Naive thymus-derived CD4-positive, alpha-beta T cell (primary cell): Measurements from ENCODE around the gene MTG2. TPM values are rescaled to one million over a fixed set of nuclear protein-coding genes. Genes with fewer than 3 reads are reported as not detected.

Experiments
- ATAC-seq: fragments of 150-1000 bp; cut with Tn5 transposase; 2 replicates; pipeline ENCODE4 v1.10.0; 2021; ENCODE audit warnings: mild to moderate bottlenecking, moderate library complexity
- CTCF ChIA-PET: fragments of 350-600 bp; sonication (Branson Sonifier 250); formaldehyde crosslinking; loops from one replicate; lab custom pipeline; 2021; ENCODE audit warnings: antibody characterized with exemption; lab: Charles Lee
- POLR2A ChIA-PET: fragments of 350-600 bp; sonication (Branson Sonifier 250); formaldehyde crosslinking; loops from one replicate; lab custom pipeline; 2021; ENCODE audit warnings: antibody characterized with exemption, inconsistent platforms; lab: Charles Lee
- DNase-seq, 9 donors: peaks; one replicate each; pipeline versions ENCODE4 v3.0.0 to v3.0.0-alpha.2; 2020 to 2022; ENCODE audit warnings: mixed read lengths in 1 of 9
- H3K27ac ChIP-seq: one replicate; pipeline ENCODE4 v1.7.0; 2013; ENCODE audit warnings: mild to moderate bottlenecking, low read depth, low read length, moderate library complexity
- H3K27me3 ChIP-seq, 2 donors: one replicate each; pipeline ENCODE4 v1.7.0; 2013; ENCODE audit warnings: low read length in 2 of 2, mild to moderate bottlenecking in 2 of 2, moderate library complexity in 2 of 2; ENCODE audit not compliant: control insufficient read depth in 2 of 2, insufficient read depth in 2 of 2
- H3K36me3 ChIP-seq, 3 experiments: 1 replicate in 2 of 3; 2 replicates in 1 of 3; pipeline ENCODE4 v1.7.0; 2013; ENCODE audit warnings: low read length in 3 of 3, mild to moderate bottlenecking in 3 of 3, moderate library complexity in 1 of 3; ENCODE audit not compliant: insufficient read depth in 3 of 3, control insufficient read depth in 2 of 3
- H3K4me1 ChIP-seq, 2 donors: one replicate each; pipeline ENCODE4 v1.7.0; 2013; ENCODE audit warnings: low read length in 2 of 2, mild to moderate bottlenecking in 2 of 2, moderate library complexity in 1 of 2; ENCODE audit not compliant: control insufficient read depth in 2 of 2, insufficient read depth in 2 of 2
- H3K4me3 ChIP-seq: 2 replicates; pipeline ENCODE4 v1.7.0; 2013; ENCODE audit warnings: mild to moderate bottlenecking, low read length
- H3K9me3 ChIP-seq, 3 experiments: 1 replicate in 2 of 3; 2 replicates in 1 of 3; pipeline ENCODE4 v1.7.0; 2013; ENCODE audit warnings: low read length in 3 of 3; ENCODE audit not compliant: control insufficient read depth in 2 of 3
- H3K27ac Mint-ChIP-seq, 9 donors: one replicate each; pipeline ENCODE4 v1.8.0; 2020 to 2022; ENCODE audit warnings: mixed read lengths in 9 of 9, mild to moderate bottlenecking in 8 of 9, moderate library complexity in 5 of 9, inconsistent platforms in 2 of 9
- H3K27me3 Mint-ChIP-seq, 5 donors: one replicate each; pipeline ENCODE4 v1.8.0; 2021 to 2022; ENCODE audit warnings: mixed read lengths in 5 of 5, mild to moderate bottlenecking in 1 of 5
- H3K36me3 Mint-ChIP-seq, 5 donors: one replicate each; pipeline ENCODE4 v1.8.0; 2020 to 2022; ENCODE audit warnings: mixed read lengths in 5 of 5, mild to moderate bottlenecking in 3 of 5, inconsistent platforms in 1 of 5
- H3K4me1 Mint-ChIP-seq, 7 donors: one replicate each; pipeline ENCODE4 v1.8.0; 2020 to 2022; ENCODE audit warnings: mixed read lengths in 7 of 7, mild to moderate bottlenecking in 3 of 7, inconsistent platforms in 1 of 7
- H3K4me3 Mint-ChIP-seq, 10 donors: one replicate each; pipeline ENCODE4 v1.8.0; 2020 to 2022; ENCODE audit warnings: mild to moderate bottlenecking in 10 of 10, mixed read lengths in 10 of 10, moderate library complexity in 6 of 10, inconsistent platforms in 2 of 10
- H3K9me3 Mint-ChIP-seq, 11 donors: one replicate each; pipeline ENCODE4 v1.8.0; 2020 to 2022; ENCODE audit warnings: mixed read lengths in 11 of 11, mild to moderate bottlenecking in 4 of 11, inconsistent platforms in 1 of 11, moderate library complexity in 1 of 11
- intact Hi-C, 2 donors: fragments of 100-400 bp; cut with micrococcal nuclease; formaldehyde crosslinking; loops; one replicate each; pipeline ENCODE4 v1.15.1; 2023
- polyA plus RNA-seq, 2 donors: library from polyadenylated mRNA; unstranded; fragments of 300-500 nt; fragmentation: Illumina TruSeq; gene quantifications; one replicate each; pipeline ENCODE4 v1.2.3, GENCODE V29; 2021
- total RNA-seq, 6 experiments: library from RNA in 5 of 6; stranded (reverse) in 5 of 6; gene quantifications; 1 replicate in 5 of 6; 2 replicates in 1 of 6; pipeline ENCODE4 v1.2.3 and lab custom pipeline; 2021 to 2026

MTG2 gene
- total and polyA plus RNA-seq, 7 experiments from 2014 or later = 18.2 to 51.5 (median 31.8) TPM

DNA sequence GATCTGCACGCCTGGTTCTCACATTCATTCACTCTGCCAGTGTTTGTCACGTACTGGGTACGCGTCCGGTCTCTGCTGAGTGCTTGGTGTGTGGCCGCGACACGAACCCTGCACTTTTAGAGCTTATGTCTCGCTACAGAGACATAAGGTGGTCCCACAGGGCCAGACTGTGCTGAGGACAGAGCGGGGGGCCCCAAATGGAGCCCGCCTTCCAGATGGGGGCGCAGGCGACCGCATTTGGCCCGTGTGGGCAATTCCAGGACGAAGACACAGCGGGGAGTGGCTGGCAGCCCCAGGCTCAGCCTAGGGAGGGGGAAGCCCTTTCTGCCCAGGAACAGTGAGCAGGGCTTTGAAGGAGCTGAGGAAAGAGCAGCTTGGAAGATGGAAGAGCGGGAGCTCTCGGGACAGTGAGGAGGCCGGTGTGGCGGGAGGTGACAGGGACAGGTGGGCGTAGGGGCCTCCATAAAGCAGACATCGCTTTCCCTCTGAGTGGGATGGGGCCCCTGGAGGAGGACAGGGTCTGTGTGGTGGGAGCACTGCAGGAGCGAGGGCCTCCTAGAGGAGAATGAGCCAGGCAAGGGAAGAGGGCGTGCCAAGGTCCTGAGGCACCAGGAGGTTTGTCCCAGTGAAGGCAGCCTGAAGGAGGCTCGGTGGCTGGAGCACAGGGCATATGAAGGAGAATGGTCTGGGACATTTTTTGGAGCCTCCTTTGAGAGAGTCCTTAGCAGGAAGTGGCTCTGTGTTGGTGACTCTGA is 7.8 kb upstream of the MTG2 start:
- H3K9me3 ChIP-seq = no peaks in the 10 kb centered on the region
- Mint-ChIP-seq H3K27me3 (no peaks in the 10 kb centered on the region), H3K4me3 (no peak overlapping the region), H3K4me1 (no peaks in the 10 kb centered on the region), H3K9me3 (no peaks in the 10 kb centered on the region), H3K27ac (peak overlapping the region in 4 of 9 donors; percentile 8 to 77 (median 64)), H3K36me3 (peaks cover 0 to 10% (median 3%) of the 10 kb centered on the region in 5 donors)
- no peak for DNase-seq
- H3K36me3 ChIP-seq = peaks cover 0 to 22% (median 0%) of the 10 kb centered on the region in 3 experiments
- H3K4me3 ChIP-seq = no peak overlapping the region
- POLR2A ChIA-PET = no interaction called here
- ATAC-seq = no peak
- CTCF ChIA-PET = no interaction called here
- intact Hi-C loops = no loop called here
- no peak overlapping the region for H3K27ac ChIP-seq
- no peaks in the 10 kb centered on the region for H3K27me3 ChIP-seq
- no peaks in the 10 kb centered on the region for H3K4me1 ChIP-seq

DNA sequence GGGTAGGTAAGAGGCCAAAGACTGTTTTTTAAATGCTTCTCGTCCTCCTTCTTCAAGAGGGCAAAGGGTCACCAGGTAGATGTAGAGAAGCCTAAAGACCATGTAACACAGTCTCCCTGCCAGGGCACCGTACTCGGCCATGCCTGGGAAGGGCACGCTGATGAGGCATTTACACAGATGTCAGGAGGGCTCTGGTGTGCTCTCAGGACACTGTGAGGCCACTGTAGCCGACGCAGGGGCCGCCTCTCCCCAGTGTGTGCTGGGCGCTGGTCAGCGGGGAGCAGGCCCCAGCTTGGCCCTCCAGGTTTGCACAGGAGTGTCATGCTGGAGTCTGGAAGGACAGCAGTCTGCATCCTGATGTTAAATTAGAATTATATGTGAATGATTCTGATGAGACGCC is 7.1 kb upstream of the MTG2 start:
- no peaks in the 10 kb centered on the region for H3K9me3 Mint-ChIP-seq
- no peak overlapping the region for H3K4me3 Mint-ChIP-seq
- H3K4me1 Mint-ChIP-seq = no peaks in the 10 kb centered on the region

DNA sequence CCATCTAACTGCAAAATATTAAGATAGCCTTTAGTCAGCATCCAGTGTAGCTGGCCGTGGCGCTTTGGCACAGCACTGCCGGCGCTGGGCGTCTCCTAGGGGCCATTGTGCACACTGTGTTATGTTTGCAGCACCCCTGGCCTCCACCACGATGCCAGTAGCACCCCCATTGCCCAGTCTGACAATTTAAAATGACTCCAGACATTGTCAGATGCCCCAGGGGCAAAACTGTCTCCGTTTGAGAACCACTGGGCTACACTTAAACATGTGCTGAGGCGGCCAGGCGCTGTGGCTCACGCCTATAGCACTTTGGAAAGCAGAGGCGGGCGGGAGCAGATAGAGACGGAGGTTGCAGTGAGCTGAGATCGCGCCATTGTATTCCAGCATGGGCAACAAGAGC is 6.0 kb upstream of the MTG2 start:
- H3K4me1 Mint-ChIP-seq = peaks cover under 1 to 5% (median 3%) of the 10 kb centered on the region in 7 donors
- no peaks in the 10 kb centered on the region for H3K27me3 Mint-ChIP-seq
- no peak overlapping the region for H3K4me3 ChIP-seq
- peaks cover 0 to 2% of the 10 kb centered on the region in 2 donors for H3K4me1 ChIP-seq
- intact Hi-C loops = no loop called here
- H3K27me3 ChIP-seq = no peaks in the 10 kb centered on the region
- H3K4me3 Mint-ChIP-seq = no peak overlapping the region
- ATAC-seq (no peak), DNase-seq (no peak)
- ChIA-PET CTCF (no interaction called here), POLR2A (interaction anchor here (1.3 kb wide), 1 partner anchor 26 kb away, joined by 3 read pairs; no protein-coding TSS in a partner anchor)
- no peak overlapping the region for H3K27ac ChIP-seq
- H3K36me3 Mint-ChIP-seq = peaks cover 0 to 10% (median 5%) of the 10 kb centered on the region in 5 donors
- H3K27ac Mint-ChIP-seq = no peak overlapping the region
- no peaks in the 10 kb centered on the region for H3K9me3 ChIP-seq
- H3K36me3 ChIP-seq = peaks cover 0 to 22% (median 0%) of the 10 kb centered on the region in 3 experiments
- no peaks in the 10 kb centered on the region for H3K9me3 Mint-ChIP-seq

More for the DNA sequence above, 7.1 kb upstream of the MTG2 start:
- H3K9me3 ChIP-seq = no peaks in the 10 kb centered on the region
- intact Hi-C loops = no loop called here
- no peak overlapping the region for H3K4me3 ChIP-seq
- DNase-seq (no peak), ATAC-seq (no peak)
- ChIA-PET CTCF (no interaction called here), POLR2A (no interaction called here)
- H3K27me3 ChIP-seq = no peaks in the 10 kb centered on the region
- Mint-ChIP-seq H3K27ac (peak overlapping the region in 2 of 9 donors; percentile 59 to 62), H3K36me3 (peaks cover 0 to 10% (median 3%) of the 10 kb centered on the region in 5 donors), H3K27me3 (no peaks in the 10 kb centered on the region)
- no peaks in the 10 kb centered on the region for H3K4me1 ChIP-seq
- H3K27ac ChIP-seq = no peak overlapping the region
- H3K36me3 ChIP-seq = peaks cover 0 to 22% (median 0%) of the 10 kb centered on the region in 3 experiments

DNA sequence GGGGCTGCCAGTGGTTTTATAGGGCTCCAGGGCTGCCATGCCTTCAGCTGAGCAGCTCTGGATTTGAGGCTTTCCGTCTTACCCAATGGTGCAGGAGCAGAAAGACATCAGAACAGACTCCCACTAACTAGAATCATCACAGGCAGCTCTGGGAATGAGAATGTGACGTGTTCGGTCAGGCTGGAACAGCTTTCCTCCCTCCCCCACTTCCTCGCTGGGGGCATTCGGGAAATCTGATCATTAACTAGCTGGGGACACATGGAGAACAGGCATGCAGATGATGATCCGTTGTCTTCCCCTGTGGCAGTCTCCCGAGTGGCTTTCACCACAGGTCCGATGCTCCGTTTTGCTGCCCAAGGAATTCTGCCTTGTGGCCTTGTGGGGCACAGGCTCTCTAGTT is 5.5 kb upstream of the MTG2 start:
- DNase-seq (no peak), ATAC-seq (no peak)
- Mint-ChIP-seq H3K27ac (no peak overlapping the region), H3K27me3 (no peaks in the 10 kb centered on the region), H3K4me1 (peaks cover 5 to 9% (median 8%) of the 10 kb centered on the region in 7 donors), H3K36me3 (peaks cover 0 to 10% (median 6%) of the 10 kb centered on the region in 5 donors), H3K4me3 (no peak overlapping the region), H3K9me3 (no peaks in the 10 kb centered on the region)
- intact Hi-C loops = no loop called here
- Histone ChIP-seq H3K4me1 (peaks cover 0 to 7% of the 10 kb centered on the region in 2 donors), H3K4me3 (no peak overlapping the region), H3K27me3 (no peaks in the 10 kb centered on the region), H3K27ac (no peak overlapping the region), H3K9me3 (no peaks in the 10 kb centered on the region), H3K36me3 (peaks cover 0 to 22% (median 0%) of the 10 kb centered on the region in 3 experiments)
- ChIA-PET POLR2A (interaction anchor here (1.3 kb wide), 1 partner anchor 27 kb away, joined by 3 read pairs; no protein-coding TSS in a partner anchor), CTCF (no interaction called here)

DNA sequence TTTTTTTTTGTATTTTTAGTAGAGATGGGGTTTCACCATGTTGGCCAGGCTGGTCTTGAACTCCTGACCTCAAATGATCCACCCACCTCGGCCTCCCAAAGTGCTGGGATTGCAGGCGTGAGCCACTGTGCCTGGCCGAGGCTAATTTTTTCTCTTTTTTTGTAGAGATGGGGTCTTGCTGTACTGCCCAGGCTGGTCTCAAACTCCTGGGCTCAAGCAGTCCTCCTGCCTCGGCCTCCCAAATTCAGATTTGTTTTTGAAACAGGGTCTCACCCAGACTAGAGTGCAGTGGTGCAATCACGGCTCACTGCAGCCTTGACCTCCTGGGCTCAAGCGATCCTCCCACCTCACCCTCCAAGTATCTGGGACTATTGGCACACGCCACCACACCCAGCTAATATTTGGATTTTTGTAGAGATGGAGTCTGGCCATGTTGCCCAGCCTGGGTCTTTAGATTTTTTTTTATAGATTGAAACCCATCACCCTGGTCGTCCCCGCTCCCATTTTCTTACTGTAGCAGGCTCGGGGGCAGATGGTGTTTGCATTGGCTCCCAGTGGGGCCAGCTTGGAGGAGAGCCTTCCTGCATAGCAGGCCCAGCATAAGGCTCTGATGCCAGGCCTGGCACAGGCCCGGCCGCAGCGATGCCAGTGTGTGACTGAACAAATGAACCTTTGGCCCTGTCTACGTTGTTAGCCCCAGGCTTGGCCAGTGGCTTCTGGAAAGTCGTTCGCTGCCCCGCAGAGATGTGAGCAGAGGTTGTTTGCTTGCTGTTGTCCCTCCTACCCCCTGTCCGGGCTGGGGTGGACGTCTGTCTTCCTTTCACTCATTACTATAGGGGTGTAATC is 4.3 kb upstream of the MTG2 start:
- H3K27me3 ChIP-seq = no peaks in the 10 kb centered on the region
- peaks cover 3 to 10% of the 10 kb centered on the region in 2 donors for H3K4me1 ChIP-seq
- ATAC-seq = no peak
- no peak overlapping the region for H3K4me3 Mint-ChIP-seq
- DNase-seq = no peak
- peak overlapping the region in 2 of 9 donors; percentile 34 to 67 for H3K27ac Mint-ChIP-seq
- peaks cover 5 to 18% (median 12%) of the 10 kb centered on the region in 7 donors for H3K4me1 Mint-ChIP-seq
- no peak overlapping the region for H3K27ac ChIP-seq
- H3K36me3 ChIP-seq = peaks cover 0 to 22% (median 0%) of the 10 kb centered on the region in 3 experiments
- H3K4me3 ChIP-seq = no peak overlapping the region
- ChIA-PET POLR2A (interaction anchor here (0.6 to 1.3 kb wide), 2 partner anchors 21 to 28 kb away, joined by 3 read pairs; no protein-coding TSS in a partner anchor), CTCF (no interaction called here)
- H3K36me3 Mint-ChIP-seq = peaks cover 0 to 10% (median 6%) of the 10 kb centered on the region in 5 donors
- no peaks in the 10 kb centered on the region for H3K9me3 Mint-ChIP-seq
- no peaks in the 10 kb centered on the region for H3K9me3 ChIP-seq
- no peaks in the 10 kb centered on the region for H3K27me3 Mint-ChIP-seq
- intact Hi-C loops = no loop called here

DNA sequence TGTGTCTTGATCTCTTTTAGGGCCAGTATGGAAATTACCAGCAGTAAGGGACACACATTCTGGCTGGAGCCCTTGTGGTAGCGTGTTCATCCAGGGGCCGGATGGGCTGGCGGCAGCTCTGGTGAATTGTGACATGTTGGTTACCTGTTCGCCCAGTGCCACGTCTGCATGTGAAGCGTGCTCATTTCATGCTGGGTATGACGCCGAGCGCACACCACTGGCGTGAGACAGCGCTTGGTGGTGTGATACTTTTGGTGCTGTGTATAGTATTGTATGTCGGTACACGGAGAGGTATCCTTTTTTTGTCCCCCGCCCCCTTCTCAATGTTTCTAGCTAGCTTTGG is 3.7 kb upstream of the MTG2 start:
- CTCF ChIA-PET = no interaction called here
- Mint-ChIP-seq H3K4me1 (peaks cover 5 to 24% (median 18%) of the 10 kb centered on the region in 7 donors), H3K9me3 (no peaks in the 10 kb centered on the region), H3K27ac (peak overlapping the region in 1 of 9 donors; percentile 34), H3K27me3 (no peaks in the 10 kb centered on the region), H3K4me3 (no peak overlapping the region), H3K36me3 (peaks cover 0 to 6% (median 6%) of the 10 kb centered on the region in 5 donors)
- Histone ChIP-seq H3K9me3 (no peaks in the 10 kb centered on the region), H3K27me3 (no peaks in the 10 kb centered on the region), H3K36me3 (peaks cover 0 to 22% (median 0%) of the 10 kb centered on the region in 3 experiments), H3K4me1 (peaks cover 9 to 13% of the 10 kb centered on the region in 2 donors), H3K27ac (no peak overlapping the region), H3K4me3 (no peak overlapping the region)
- intact Hi-C loops = no loop called here
- POLR2A ChIA-PET = no interaction called here
- no peak for ATAC-seq
- DNase-seq = no peak
